C4-2B (cell line): ENCODE data around the gene LFNG.

Source experiments
- H3K27ac ChIP-seq: fragments of 450-650 bp; 2 replicates; pipeline ENCODE4 v1.5.1; 2017
- CTCF ChIP-seq: fragments of 450-650 bp; conservative IDR thresholded peaks from 2 replicates; pipeline ENCODE4 v1.5.1; 2017; ENCODE audit warnings: mild to moderate bottlenecking
- ZFX ChIP-seq: fragments of 450-650 bp; IDR thresholded peaks from 2 replicates; pipeline ENCODE4 v1.6.1; 2017

Gene LFNG

GRCh38 chr7:2566348-2566889 is 46.8 kb downstream of the LFNG start:
- TF ChIP-seq ZFX = no peak
- TF ChIP-seq CTCF = no peak
- H3K27ac ChIP-seq = no peak overlapping the region

GRCh38 chr7:2566890-2567678 is 47.5 kb downstream of the LFNG start:
- no peak for TF ChIP-seq ZFX
- TF ChIP-seq CTCF = no peak
- no peak overlapping the region for H3K27ac ChIP-seq

GRCh38 chr7:2567679-2568278 is 48.2 kb downstream of the LFNG start:
- TF ChIP-seq CTCF = no peak
- TF ChIP-seq ZFX = no peak
- no peak overlapping the region for H3K27ac ChIP-seq

- H3K27ac ChIP-seq = no peak overlapping the region
- no peak for TF ChIP-seq CTCF
- TF ChIP-seq ZFX = no peak
Measured at GRCh38 chr7:2568521-2569223, 49.1 kb downstream of the LFNG start.

GRCh38 chr7:2569421-2569820 is 49.8 kb downstream of the LFNG start:
- no peak for TF ChIP-seq CTCF
- no peak for TF ChIP-seq ZFX
- H3K27ac ChIP-seq = no peak overlapping the region

- TF ChIP-seq ZFX = no peak
- no peak for TF ChIP-seq CTCF
Measured at GRCh38 chr7:2570021-2570420, 50.4 kb downstream of the LFNG start.

GRCh38 chr7:2571409-2571808 is 51.8 kb downstream of the LFNG start:
- no peak for TF ChIP-seq ZFX
- TF ChIP-seq CTCF = no peak
- no peak overlapping the region for H3K27ac ChIP-seq

More at GRCh38 chr7:2570021-2570420, 50.4 kb downstream of the LFNG start:
- no peak overlapping the region for H3K27ac ChIP-seq
